HepG2 (cell line): ENCODE results near the gene DCK. TPM values are rescaled to one million over a fixed set of nuclear protein-coding genes. Genes with fewer than 3 reads are reported as not detected.
A peak's percentile ranks its signal among the peaks of the same experiment; 100 is the strongest.

ENCODE experiments used
- DNMT3B ChIP-seq: conservative IDR thresholded peaks from 2 replicates; pipeline ENCODE4 v1.6.1; 2016; ENCODE audit warnings: missing biosample characterization, control low read depth
- ETV5 ChIP-seq: IDR thresholded peaks from 2 replicates; pipeline ENCODE4 v1.6.1; 2018; ENCODE audit warnings: missing biosample characterization, missing genetic modification reagents, inconsistent platforms, borderline replicate concordance
- HNRNPK ChIP-seq: fragments of 200-400 bp; formaldehyde crosslinking; IDR thresholded peaks from 2 replicates; pipeline ENCODE4 v1.6.1; 2018; ENCODE audit warnings: low read length, low read depth, moderate library complexity, mild to moderate bottlenecking; ENCODE audit not compliant: poor library complexity, severe bottlenecking
- HNRNPL ChIP-seq: fragments of 200-400 bp; formaldehyde crosslinking; IDR thresholded peaks from 2 replicates; pipeline ENCODE4 v1.6.1; 2017; ENCODE audit warnings: mild to moderate bottlenecking, low read depth, low read length
- MXD1 ChIP-seq: sonication (generic); formaldehyde crosslinking; IDR thresholded peaks from 2 replicates; pipeline ENCODE4 v1.4.0; 2020; ENCODE audit warnings: mild to moderate bottlenecking, missing genetic modification reagents
- MZF1 ChIP-seq: sonication (generic); formaldehyde crosslinking; IDR thresholded peaks from 2 replicates; pipeline ENCODE4 v1.8.1; 2023; ENCODE audit warnings: mild to moderate bottlenecking, missing genetic modification reagents, borderline replicate concordance
- NCOA1 ChIP-seq: sonication (generic); formaldehyde crosslinking; IDR thresholded peaks from 2 replicates; pipeline ENCODE4 v1.9.0; 2021; ENCODE audit warnings: missing genetic modification reagents
- POLR2A ChIP-seq, 2 experiments: IDR thresholded peaks; 2 replicates each; pipeline ENCODE4 v1.6.1; 2011; ENCODE audit warnings: low read depth in 2 of 2, low read length in 2 of 2, mild to moderate bottlenecking in 1 of 2, moderate library complexity in 1 of 2; ENCODE audit not compliant: insufficient read depth in 1 of 2
- SNAPC2 ChIP-seq: sonication (generic); formaldehyde crosslinking; IDR thresholded peaks from 2 replicates; pipeline ENCODE4 v1.8.1; 2022; ENCODE audit warnings: mild to moderate bottlenecking, missing genetic modification reagents
- TGIF2 ChIP-seq: IDR thresholded peaks from 2 replicates; pipeline ENCODE4 v1.6.1; 2016; ENCODE audit warnings: control low read depth, missing compliant biosample characterization
- YEATS4 ChIP-seq: sonication (generic); formaldehyde crosslinking; IDR thresholded peaks from 2 replicates; pipeline ENCODE4 v1.4.0; 2020; ENCODE audit warnings: missing genetic modification reagents, borderline replicate concordance
- ZBTB33 ChIP-seq: sonication (generic); formaldehyde crosslinking; IDR thresholded peaks from 2 replicates; pipeline ENCODE4 v1.4.0; 2020; ENCODE audit warnings: missing genetic modification reagents
- ZFX ChIP-seq: sonication (generic); formaldehyde crosslinking; IDR thresholded peaks from 2 replicates; pipeline ENCODE4 v1.4.0; 2020; ENCODE audit warnings: mild to moderate bottlenecking, low read depth, missing genetic modification reagents, moderate library complexity
- ZMAT3 ChIP-seq: sonication (generic); formaldehyde crosslinking; conservative IDR thresholded peaks from 2 replicates; pipeline ENCODE4 v1.7.0; 2021; ENCODE audit warnings: missing genetic modification reagents
- ZNF280B ChIP-seq: sonication (generic); formaldehyde crosslinking; IDR thresholded peaks from 2 replicates; pipeline ENCODE4 v1.5.0; 2020; ENCODE audit warnings: missing genetic modification reagents, mild to moderate bottlenecking, borderline replicate concordance
- ZNF605 ChIP-seq: sonication (generic); formaldehyde crosslinking; IDR thresholded peaks from 2 replicates; pipeline ENCODE4 v1.8.0; 2022; ENCODE audit warnings: mild to moderate bottlenecking, missing genetic modification reagents
- ZNF652 ChIP-seq: IDR thresholded peaks from 2 replicates; pipeline ENCODE4 v1.6.1; 2016; ENCODE audit warnings: low read depth, borderline replicate concordance
- ZNF777 ChIP-seq: sonication (generic); formaldehyde crosslinking; IDR thresholded peaks from 2 replicates; pipeline ENCODE4 v1.4.0; 2020; ENCODE audit warnings: missing genetic modification reagents
- ZNF788 ChIP-seq: sonication (generic); formaldehyde crosslinking; IDR thresholded peaks from 2 replicates; pipeline ENCODE4 v1.5.0; 2020; ENCODE audit warnings: mild to moderate bottlenecking, missing genetic modification reagents, borderline replicate concordance
- polyA plus RNA-seq, 8 experiments: library from polyadenylated mRNA; depleted of rRNA in 3 of 8; stranded (reverse) in 7 of 8; unstranded in 1 of 8; fragments of >200 nt; fragmentation: Illumina TruSeq in 4 of 8; extraction: Trizol in 4 of 8; gene quantifications; 2 replicates each; pipeline versions ENCODE4 v1.2.1 to v1.2.3, GENCODE V29; 2011 to 2016; ENCODE audit warnings: low read depth in 4 of 8, missing spikeins in 1 of 8, mixed read lengths in 1 of 8; ENCODE audit not compliant: insufficient read depth in 1 of 8
- total RNA-seq, 5 experiments: library from RNA; depleted of rRNA; stranded (reverse); fragments of >200 nt; fragmentation: Illumina TruSeq; extraction: Trizol; gene quantifications; 2 replicates each; pipeline ENCODE4 v1.2.3, GENCODE V29; 2016; ENCODE audit warnings: low read depth in 1 of 5
- TF ChIP-seq, protein P1 (sequence below): sonication (generic); formaldehyde crosslinking; IDR thresholded peaks from 2 replicates; pipeline ENCODE4 v1.8.0; 2022; ENCODE audit warnings: low read depth, missing genetic modification reagents
- TF ChIP-seq, protein P2 (sequence below): sonication (generic); formaldehyde crosslinking; IDR thresholded peaks from 2 replicates; pipeline ENCODE4 v1.5.0; 2020; ENCODE audit warnings: missing genetic modification reagents
- TF ChIP-seq, protein P3 (sequence below): sonication (generic); formaldehyde crosslinking; conservative IDR thresholded peaks from 2 replicates; pipeline ENCODE4 v1.4.0; 2020; ENCODE audit warnings: missing genetic modification reagents

Gene DCK
- total and polyA plus RNA-seq, 2 of the 13 experiments (the other 11 are each of a cell fraction or from before 2014, with no cell fraction given): 5.7 to 21.8 TPM

DNA sequence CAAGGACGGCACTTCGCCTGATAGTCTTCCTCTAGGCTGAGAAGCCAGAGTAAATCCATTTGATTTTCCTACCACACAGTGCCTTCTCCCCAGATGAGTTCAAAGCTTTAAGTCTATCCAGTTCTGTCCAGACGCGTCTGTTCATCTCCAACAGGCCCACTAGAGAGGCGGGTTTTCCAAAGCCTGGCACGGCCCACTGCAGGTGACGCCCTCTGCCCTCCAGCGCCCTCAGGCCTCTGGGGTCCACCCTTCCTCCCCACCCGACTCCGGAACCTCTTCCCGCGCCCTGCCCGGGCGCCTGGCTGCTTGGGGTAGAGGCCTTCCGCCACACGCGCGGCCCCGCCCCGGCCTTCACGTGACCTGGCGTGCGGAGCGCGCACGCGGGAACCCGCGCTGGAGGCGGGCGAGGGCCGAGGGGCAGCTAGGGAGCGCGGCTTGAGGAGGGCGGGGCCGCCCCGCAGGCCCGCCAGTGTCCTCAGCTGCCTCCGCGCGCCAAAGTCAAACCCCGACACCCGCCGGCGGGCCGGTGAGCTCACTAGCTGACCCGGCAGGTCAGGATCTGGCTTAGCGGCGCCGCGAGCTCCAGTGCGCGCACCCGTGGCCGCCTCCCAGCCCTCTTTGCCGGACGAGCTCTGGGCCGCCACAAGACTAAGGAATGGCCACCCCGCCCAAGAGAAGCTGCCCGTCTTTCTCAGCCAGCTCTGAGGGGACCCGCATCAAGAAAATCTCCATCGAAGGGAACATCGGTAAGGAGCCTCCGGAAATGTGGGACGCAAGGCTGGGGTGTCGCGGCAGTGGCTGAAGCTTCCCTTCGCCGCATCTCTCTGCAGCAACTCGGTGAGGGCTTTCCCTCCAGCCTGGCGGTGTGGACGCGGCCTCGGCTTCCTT, at the start of gene DCK (continued):
- TF ChIP-seq HNRNPK (peak; percentile 83), ZFX (CRISPR knock-in tag) (peak; percentile 97), DNMT3B (CRISPR knock-in tag) (no peak), YEATS4 (CRISPR knock-in tag) (peak; percentile 91), TGIF2 (CRISPR knock-in tag) (peak; percentile 40; the same call in 1 of the 2 replicates), POLR2A (IDR thresholded peaks at IDR 0.05; ENCODE audit: insufficient read depth in 1 of 2, low read depth in 2 of 2, low read length in 2 of 2) (peak; percentile 81 to 82), ZNF777 (CRISPR knock-in tag) (0 out of 2 replicates have a peak, but pooled peaks have one; percentile 6), NCOA1 (peak; percentile 78; the same call in 1 of the 2 replicates), ZNF788 (CRISPR knock-in tag) (no peak), ZBTB33 (no peak), MXD1 (peak; percentile 63), ZNF652 (CRISPR knock-in tag) (no peak), SNAPC2 (0 out of 2 replicates have a peak, but pooled peaks have one; percentile 64), ZNF605 (CRISPR knock-in tag) (no peak), ETV5 (CRISPR knock-in tag) (peak; percentile 89), ZMAT3 (peak; percentile 31; the same call in 1 of the 2 replicates), ZNF280B (CRISPR knock-in tag) (no peak; the same call in 1 of the 2 replicates), MZF1 (CRISPR knock-in tag) (no peak), HNRNPL (peak; percentile 91)
- TF ChIP-seq, protein P1, sequence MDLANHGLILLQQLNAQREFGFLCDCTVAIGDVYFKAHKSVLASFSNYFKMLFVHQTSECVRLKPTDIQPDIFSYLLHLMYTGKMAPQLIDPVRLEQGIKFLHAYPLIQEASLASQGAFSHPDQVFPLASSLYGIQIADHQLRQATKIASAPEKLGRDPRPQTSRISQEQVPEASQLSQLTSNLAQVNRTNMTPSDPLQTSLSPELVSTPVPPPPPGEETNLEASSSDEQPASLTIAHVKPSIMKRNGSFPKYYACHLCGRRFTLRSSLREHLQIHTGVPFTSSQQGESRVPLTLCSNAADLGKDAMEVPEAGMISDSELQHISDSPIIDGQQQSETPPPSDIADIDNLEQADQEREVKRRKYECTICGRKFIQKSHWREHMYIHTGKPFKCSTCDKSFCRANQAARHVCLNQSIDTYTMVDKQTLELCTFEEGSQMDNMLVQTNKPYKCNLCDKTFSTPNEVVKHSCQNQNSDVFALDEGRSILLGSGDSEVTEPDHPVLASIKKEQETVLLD: no peak
- TF ChIP-seq, protein P2, sequence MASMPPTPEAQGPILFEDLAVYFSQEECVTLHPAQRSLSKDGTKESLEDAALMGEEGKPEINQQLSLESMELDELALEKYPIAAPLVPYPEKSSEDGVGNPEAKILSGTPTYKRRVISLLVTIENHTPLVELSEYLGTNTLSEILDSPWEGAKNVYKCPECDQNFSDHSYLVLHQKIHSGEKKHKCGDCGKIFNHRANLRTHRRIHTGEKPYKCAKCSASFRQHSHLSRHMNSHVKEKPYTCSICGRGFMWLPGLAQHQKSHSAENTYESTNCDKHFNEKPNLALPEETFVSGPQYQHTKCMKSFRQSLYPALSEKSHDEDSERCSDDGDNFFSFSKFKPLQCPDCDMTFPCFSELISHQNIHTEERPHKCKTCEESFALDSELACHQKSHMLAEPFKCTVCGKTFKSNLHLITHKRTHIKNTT: no peak
- TF ChIP-seq, protein P3, sequence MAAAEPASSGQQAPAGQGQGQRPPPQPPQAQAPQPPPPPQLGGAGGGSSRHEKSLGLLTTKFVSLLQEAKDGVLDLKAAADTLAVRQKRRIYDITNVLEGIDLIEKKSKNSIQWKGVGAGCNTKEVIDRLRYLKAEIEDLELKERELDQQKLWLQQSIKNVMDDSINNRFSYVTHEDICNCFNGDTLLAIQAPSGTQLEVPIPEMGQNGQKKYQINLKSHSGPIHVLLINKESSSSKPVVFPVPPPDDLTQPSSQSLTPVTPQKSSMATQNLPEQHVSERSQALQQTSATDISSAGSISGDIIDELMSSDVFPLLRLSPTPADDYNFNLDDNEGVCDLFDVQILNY: peak; percentile 96
